ENCODE data around the gene PGAP2.
A peak's percentile ranks its signal among the peaks of the same experiment; 100 is the strongest.
"Not testable (repeated sequence)": the region's sequence is repeated elsewhere in the genome, so short reads cannot be mapped to it uniquely, and the experiment has no call there.

The PGAP2 gene

GRCh38 chr11:3807909-3808860 is at the start of gene PGAP2:
PGAP2 (plus strand) TSS chr11:3808560; CDS start chr11:3811260, 2,700 bp downstream.
- peak; percentile 48 for DNase-seq (ENCODE audit: low spot score)

- no peak for DNase-seq (ENCODE audit: low spot score)
These were observed 44.1 kb upstream of the PGAP2 start for GRCh38 chr11:3764266-3764665.

- not testable (repeated sequence) for DNase-seq (ENCODE audit: low spot score)
These were observed 41.5 kb upstream of the PGAP2 start for GRCh38 chr11:3766836-3767235.

- DNase-seq (ENCODE audit: low spot score), result no peak
These were observed 40.8 kb upstream of the PGAP2 start for GRCh38 chr11:3767536-3767935.

- DNase-seq (ENCODE audit: low spot score), result no peak
These were observed 35.2 kb upstream of the PGAP2 start for GRCh38 chr11:3773180-3773579.

- no peak for DNase-seq (ENCODE audit: low spot score)
These were observed 32.5 kb upstream of the PGAP2 start for GRCh38 chr11:3775736-3776406.

GRCh38 chr11:3781423-3781822 is 26.9 kb upstream of the PGAP2 start:
- no peak for DNase-seq (ENCODE audit: low spot score)

GRCh38 chr11:3782963-3783362 is 25.4 kb upstream of the PGAP2 start:
- no peak for DNase-seq (ENCODE audit: low spot score)

- no peak for DNase-seq (ENCODE audit: low spot score)
These were observed 24.7 kb upstream of the PGAP2 start for GRCh38 chr11:3783611-3784010.

- DNase-seq (ENCODE audit: low spot score), result peak; percentile 20
These were observed 21.5 kb upstream of the PGAP2 start for GRCh38 chr11:3786781-3787428.

GRCh38 chr11:3794387-3794786 is 14.0 kb upstream of the PGAP2 start:
- not testable (repeated sequence) for DNase-seq (ENCODE audit: low spot score)

GRCh38 chr11:3795131-3796001 is 13.0 kb upstream of the PGAP2 start:
- DNase-seq (ENCODE audit: low spot score), result no peak

GRCh38 chr11:3796002-3796311 is 12.4 kb upstream of the PGAP2 start:
- DNase-seq (ENCODE audit: low spot score), result no peak

- DNase-seq (ENCODE audit: low spot score), result no peak
These were observed 12.0 kb upstream of the PGAP2 start for GRCh38 chr11:3796346-3796745.

GRCh38 chr11:3796801-3797328 is 11.5 kb upstream of the PGAP2 start:
- DNase-seq (ENCODE audit: low spot score), result peak; percentile 24

- peak; percentile 100 for DNase-seq (ENCODE audit: low spot score)
These were observed 10.8 kb upstream of the PGAP2 start, which contains the start of gene NUP98 for GRCh38 chr11:3797329-3798090. NUP98 (minus strand) TSS chr11:3797554; CDS start chr11:3782117, 15,437 bp downstream.

GRCh38 chr11:3799143-3799542 is 9.2 kb upstream of the PGAP2 start:
- no peak for DNase-seq (ENCODE audit: low spot score)

GRCh38 chr11:3799873-3800272 is 8.5 kb upstream of the PGAP2 start:
- DNase-seq (ENCODE audit: low spot score), result no peak

- no peak for DNase-seq (ENCODE audit: low spot score)
These were observed 6.2 kb upstream of the PGAP2 start for GRCh38 chr11:3802011-3802790.

All from kidney capillary endothelial cell (primary cell).